HUES64 (cell line): Measurements from ENCODE around the gene CHPF.

Source experiments
- H3K27ac ChIP-seq: 2 replicates; pipeline ENCODE4 v1.7.0; 2013; ENCODE audit warnings: low read depth, low read length, inconsistent platforms
- H3K27me3 ChIP-seq: 2 replicates; pipeline ENCODE4 v1.6.1; 2013; ENCODE audit warnings: mild to moderate bottlenecking, low read length; ENCODE audit not compliant: insufficient read depth
- H3K36me3 ChIP-seq: 2 replicates; pipeline ENCODE4 v1.6.1; 2013; ENCODE audit warnings: mild to moderate bottlenecking, low read length; ENCODE audit not compliant: insufficient read depth
- H3K4me1 ChIP-seq: 2 replicates; pipeline ENCODE4 v1.6.1; 2013; ENCODE audit warnings: mild to moderate bottlenecking, low read length, moderate library complexity; ENCODE audit not compliant: insufficient read depth
- H3K4me3 ChIP-seq: 2 replicates; pipeline ENCODE4 v1.5.1; 2013; ENCODE audit warnings: mild to moderate bottlenecking, low read length, moderate library complexity
- H3K9ac ChIP-seq: 2 replicates; pipeline ENCODE4 v1.6.1; 2013; ENCODE audit warnings: mild to moderate bottlenecking, low read depth, low read length
- H3K9me3 ChIP-seq: 2 replicates; pipeline ENCODE4 v1.6.1; 2013; ENCODE audit warnings: low read depth, low read length; ENCODE audit not compliant: insufficient read depth
- WGBS: fragments of 150-250, 120-280 bp; methylation state at CpG from one replicate; pipeline ENCODE4 v1.1.7; 2013; ENCODE audit warnings: missing lambda C conversion rate; 5-methylcytosine and 5-hydroxymethylcytosine counted together

The CHPF gene

DNA sequence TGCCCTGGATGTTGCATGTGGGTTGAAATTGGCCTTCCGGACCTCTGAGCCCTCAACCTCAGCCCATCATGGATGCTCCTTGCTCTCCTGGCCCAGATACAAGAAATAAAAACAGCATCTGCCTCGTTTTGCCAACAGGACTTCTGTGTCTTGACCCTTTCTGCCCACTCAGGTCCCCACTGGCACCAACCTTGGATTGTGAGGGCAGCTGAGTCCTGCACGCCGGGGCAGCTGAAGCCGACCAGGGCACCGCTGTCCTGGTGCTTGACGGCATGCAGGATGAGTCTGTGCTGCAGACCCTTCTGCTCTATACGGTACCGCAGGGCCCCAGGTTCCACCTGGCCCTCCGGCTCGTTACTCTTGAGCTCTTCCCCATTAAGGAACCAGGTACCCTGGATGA is 23.0 kb upstream of the CHPF start:
- peak overlapping the region; percentile 99; the same call in 1 of the 2 replicates for H3K27ac ChIP-seq
- no peaks in the 10 kb centered on the region for H3K9me3 ChIP-seq
- H3K4me3 ChIP-seq = no peak overlapping the region
- WGBS = 84% methylated on average over 11 of the region's 11 CpGs
- peaks cover 13% of the 10 kb centered on the region for H3K27me3 ChIP-seq
- peaks cover 45% of the 10 kb centered on the region for H3K4me1 ChIP-seq
- no peak overlapping the region for H3K9ac ChIP-seq
- H3K36me3 ChIP-seq = peaks cover 53% of the 10 kb centered on the region

DNA sequence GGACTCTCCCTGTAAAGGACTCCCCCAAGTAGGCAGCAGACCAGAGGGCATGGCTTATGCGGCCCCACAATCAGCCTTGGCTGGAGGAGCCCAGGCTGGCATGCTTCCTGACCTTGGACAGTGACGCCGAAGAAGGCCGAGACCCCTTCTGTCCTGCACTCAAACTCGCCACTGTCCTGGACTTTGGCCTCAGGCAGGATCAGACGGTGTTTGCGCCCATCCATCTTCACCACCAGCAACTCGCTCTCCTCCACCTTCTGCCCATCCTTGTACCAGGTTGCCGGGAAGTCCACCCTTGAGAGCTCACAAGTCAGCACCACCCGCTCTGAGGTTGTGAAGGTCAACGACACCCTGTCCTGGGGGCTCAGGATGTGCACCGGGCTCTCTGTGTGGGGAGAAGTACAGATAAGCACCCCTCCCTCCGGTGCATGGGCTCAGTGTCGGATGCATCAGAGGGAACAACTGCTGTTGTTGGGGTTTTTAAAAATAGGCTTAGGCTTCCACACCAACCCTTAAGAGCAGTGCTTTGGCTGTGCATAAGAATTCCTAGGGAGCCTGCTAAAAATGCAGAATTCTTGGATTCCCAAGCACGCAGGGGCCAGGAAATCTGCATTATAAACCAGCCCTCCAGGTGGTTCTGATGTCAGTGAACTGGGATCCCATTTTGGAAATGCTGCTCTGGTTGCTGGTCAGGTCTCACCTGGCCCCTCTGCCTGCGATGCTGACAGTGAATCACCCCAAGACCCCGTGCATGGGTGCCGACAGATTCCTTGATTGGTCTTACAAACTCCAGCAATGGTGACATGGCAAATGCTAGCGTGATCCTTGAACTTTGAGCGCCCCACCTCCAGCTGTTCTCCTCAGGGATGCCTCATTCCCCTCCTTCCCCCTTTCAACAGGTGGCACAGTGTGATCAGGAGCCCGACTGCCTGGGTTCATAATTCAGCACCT is 21.8 kb upstream of the CHPF start:
- H3K4me3 ChIP-seq = peak overlapping the region; percentile 29
- peaks cover 53% of the 10 kb centered on the region for H3K36me3 ChIP-seq
- peak overlapping the region; percentile 99 for H3K27ac ChIP-seq
- H3K4me1 ChIP-seq = peaks cover 54% of the 10 kb centered on the region
- no peaks in the 10 kb centered on the region for H3K9me3 ChIP-seq
- 46% methylated on average over 21 of the region's 21 CpGs for WGBS
- peaks cover 11% of the 10 kb centered on the region for H3K27me3 ChIP-seq
- H3K9ac ChIP-seq = peak overlapping the region; percentile 68

DNA sequence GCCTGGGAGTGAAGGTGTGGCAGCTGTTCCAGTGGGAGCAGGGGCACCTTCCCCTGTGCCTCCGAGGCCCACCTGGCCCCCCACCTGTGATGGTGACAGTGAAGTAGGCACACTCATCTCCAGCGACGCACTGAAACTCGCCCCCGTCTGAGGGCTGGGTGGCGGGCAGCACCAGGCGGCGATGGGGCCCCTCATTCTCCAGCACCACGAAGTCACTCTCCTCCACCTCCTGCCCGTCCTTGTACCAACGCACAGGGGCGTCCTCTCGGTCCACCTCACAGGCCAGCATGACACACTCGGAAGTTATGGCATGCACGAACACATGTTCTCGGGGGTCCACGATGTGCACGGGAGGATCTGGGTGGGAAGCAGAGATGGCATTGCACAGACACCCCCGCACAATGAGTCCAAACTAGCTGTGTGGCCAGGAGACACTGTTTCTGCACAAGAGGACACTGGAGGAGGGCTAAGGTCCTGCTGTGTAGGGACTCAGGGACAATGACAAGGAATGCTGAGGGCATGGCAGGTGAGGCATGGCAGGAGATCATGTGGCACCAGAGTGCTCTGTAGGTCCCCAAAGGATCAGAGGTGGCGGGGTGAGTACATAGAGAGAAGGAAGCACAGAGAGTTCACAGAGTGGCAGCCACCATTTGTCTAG is 19.8 kb upstream of the CHPF start:
- Histone ChIP-seq H3K27ac (no peak overlapping the region), H3K27me3 (no peaks in the 10 kb centered on the region), H3K4me1 (peaks cover 53% of the 10 kb centered on the region), H3K9ac (no peak overlapping the region), H3K9me3 (no peaks in the 10 kb centered on the region), H3K4me3 (no peak overlapping the region), H3K36me3 (peaks cover 42% of the 10 kb centered on the region)
- 94% methylated on average over 20 of the region's 20 CpGs for WGBS

DNA sequence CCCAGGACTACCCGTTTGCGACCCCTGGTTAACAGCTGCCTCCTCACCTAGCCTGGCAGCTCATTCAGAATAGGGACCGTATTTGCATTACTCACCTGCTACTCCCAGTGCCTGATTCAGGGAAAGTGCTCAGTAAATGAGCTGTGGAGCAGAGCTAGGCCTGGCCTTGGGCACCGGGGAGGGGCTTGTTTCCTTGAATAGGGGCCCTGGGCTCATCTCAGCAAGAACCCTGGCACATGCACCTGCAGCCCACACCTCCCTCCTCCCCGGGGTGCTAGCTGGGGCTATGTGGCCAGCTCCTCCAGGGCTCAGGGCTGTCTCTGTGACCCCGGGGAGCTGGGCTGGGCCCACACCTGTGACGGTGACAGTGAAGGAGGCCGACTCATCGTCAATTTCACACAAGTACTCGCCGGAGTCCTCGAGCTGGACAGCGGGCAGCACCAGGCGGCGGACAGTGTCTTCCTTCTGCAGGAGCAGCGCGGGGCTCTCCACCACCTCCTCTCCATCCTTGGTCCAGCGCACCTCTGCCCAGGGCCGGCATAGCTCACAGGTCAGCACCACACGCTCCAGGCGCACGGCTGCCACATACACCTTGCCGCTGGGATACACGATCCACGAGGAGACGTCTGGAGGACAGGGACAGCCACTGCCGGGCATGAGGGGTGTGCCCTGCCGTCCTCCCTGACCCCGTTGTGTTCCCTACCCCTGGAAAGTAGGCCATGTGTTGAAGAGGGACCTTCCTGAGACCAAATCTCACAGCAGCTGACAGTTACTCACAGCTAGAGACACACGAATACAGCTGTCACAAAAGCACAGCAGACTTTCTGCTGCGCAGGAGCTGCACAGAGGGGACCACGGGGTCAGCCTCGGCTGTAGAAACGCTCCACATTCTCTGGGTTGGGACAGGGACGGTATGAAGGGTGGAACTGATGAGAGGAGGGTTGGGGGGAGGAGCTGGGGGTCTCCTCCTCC is 18.7 kb upstream of the CHPF start:
- H3K27me3 ChIP-seq = no peaks in the 10 kb centered on the region
- peaks cover 53% of the 10 kb centered on the region for H3K4me1 ChIP-seq
- peaks cover 32% of the 10 kb centered on the region for H3K36me3 ChIP-seq
- WGBS = 83% methylated on average over 35 of the region's 35 CpGs
- 0 out of 2 replicates have a peak overlapping the region, but pooled peaks have one; percentile 49 for H3K9ac ChIP-seq
- H3K9me3 ChIP-seq = no peaks in the 10 kb centered on the region
- no peak overlapping the region for H3K4me3 ChIP-seq
- peak overlapping the region; percentile 79 for H3K27ac ChIP-seq

DNA sequence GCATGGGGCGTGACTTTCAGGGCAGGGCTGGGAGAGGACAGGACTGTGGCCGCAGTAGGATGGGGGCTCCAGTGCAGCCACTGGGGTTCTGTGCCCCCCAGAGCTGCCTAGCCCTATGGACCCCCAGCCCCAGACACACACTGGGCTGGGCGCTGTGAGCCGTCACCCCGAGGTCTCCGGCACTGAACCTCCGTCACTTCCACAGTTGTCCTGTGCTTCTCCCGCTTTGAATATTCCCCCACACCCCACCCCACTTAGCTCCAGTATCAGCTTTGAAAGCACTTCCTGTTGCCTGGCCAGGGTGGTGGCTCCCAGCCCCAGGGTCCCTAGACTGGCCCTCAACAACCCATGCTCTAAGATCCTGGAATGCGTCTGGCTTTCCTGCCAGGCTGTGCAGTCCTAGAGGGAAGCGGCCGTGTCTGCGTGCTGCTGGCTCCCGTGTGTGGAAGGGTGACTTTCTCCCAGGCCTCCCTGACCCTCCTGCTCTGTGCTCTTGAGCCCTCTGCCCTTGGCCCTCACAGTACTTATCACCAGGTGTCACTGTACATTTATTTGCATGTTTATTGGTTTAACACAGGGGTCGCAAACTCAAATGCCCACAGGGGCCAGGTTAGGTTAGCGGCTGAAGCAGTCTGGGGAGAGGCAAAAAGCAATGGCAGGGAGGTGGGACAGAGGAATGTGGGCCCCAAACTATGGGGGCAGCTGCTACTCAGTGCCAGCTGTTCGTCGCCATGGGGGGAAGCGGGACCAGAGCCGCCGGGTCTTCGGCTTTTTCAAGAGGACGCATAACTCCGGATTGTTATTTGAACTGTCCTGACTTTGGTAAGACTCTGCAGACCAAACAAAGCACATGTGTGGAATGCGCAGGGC is 17.8 kb upstream of the CHPF start:
- H3K9me3 ChIP-seq = no peaks in the 10 kb centered on the region
- no peak overlapping the region for H3K4me3 ChIP-seq
- peak overlapping the region; percentile 79 for H3K27ac ChIP-seq
- H3K27me3 ChIP-seq = no peaks in the 10 kb centered on the region
- H3K9ac ChIP-seq = peak overlapping the region; percentile 49; the same call in 1 of the 2 replicates
- 73% methylated on average over 24 of the region's 24 CpGs for WGBS
- peaks cover 52% of the 10 kb centered on the region for H3K4me1 ChIP-seq
- peaks cover 28% of the 10 kb centered on the region for H3K36me3 ChIP-seq

DNA sequence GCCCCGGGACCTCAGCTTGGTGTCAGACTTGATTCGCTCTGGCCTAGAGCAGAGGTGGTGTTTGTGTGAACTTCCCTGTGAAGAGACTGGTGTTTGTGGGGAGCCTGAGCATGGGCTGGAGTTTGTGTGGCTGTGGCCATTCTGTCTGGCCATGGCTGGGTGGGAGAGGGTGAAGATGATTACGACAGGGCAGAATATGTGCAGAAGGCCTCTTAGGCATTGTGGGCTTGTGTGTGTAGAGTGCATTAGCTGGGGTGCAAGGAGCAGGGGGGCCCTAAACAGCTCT is 17.2 kb upstream of the CHPF start:
- peaks cover 30% of the 10 kb centered on the region for H3K36me3 ChIP-seq
- peaks cover 46% of the 10 kb centered on the region for H3K4me1 ChIP-seq
- peak overlapping the region; percentile 35 for H3K27ac ChIP-seq
- H3K27me3 ChIP-seq = no peaks in the 10 kb centered on the region
- no peak overlapping the region for H3K9ac ChIP-seq
- H3K9me3 ChIP-seq = no peaks in the 10 kb centered on the region
- 81% methylated on average over 3 of the region's 3 CpGs for WGBS
- no peak overlapping the region for H3K4me3 ChIP-seq

DNA sequence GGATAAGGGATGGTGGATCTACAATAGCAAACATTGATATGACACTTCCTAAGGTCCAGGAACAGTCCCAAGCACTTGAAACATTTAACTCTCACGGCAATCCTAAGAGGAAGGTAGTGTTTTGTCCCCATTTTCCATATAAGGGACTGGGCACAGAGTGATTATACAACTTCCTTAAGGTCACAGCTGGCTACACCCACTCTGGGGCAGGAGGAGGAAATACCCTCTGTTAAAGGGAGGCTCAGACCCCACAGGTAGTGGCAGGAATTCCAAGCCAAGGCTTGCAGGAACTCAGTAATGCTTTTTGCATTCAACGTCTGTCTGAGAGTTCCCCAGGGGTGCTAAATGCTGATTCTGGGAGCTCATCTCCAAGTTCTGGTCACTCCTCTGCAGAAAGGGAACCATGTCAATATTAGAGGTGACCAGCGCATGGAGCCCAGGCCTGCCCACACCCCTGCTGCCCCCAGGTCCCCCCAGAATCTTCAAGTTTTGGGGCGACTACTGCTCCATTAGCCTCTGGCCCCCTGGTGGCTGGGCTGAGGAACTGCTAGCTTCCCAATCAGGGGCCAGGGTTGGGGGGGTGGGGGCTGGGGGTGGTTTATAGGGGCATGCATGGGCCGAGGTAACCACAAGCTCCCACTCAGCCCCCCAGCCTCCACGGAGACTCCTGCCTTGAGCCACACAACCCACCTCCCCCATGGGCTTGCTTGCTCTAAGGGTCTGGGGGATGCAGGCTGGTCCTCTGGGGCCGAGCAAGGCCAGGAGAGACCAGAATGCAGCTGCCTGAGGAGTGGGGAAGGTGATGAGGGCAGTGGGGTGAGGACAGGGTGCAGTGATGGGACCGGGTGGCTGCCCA is 16.7 kb upstream of the CHPF start:
- H3K27ac ChIP-seq = peak overlapping the region; percentile 15; the same call in 1 of the 2 replicates
- H3K4me3 ChIP-seq = no peak overlapping the region
- 48% methylated on average over 5 of the region's 8 CpGs for WGBS
- H3K9ac ChIP-seq = no peak overlapping the region
- H3K4me1 ChIP-seq = peaks cover 41% of the 10 kb centered on the region
- no peaks in the 10 kb centered on the region for H3K9me3 ChIP-seq
- H3K27me3 ChIP-seq = no peaks in the 10 kb centered on the region
- peaks cover 30% of the 10 kb centered on the region for H3K36me3 ChIP-seq

DNA sequence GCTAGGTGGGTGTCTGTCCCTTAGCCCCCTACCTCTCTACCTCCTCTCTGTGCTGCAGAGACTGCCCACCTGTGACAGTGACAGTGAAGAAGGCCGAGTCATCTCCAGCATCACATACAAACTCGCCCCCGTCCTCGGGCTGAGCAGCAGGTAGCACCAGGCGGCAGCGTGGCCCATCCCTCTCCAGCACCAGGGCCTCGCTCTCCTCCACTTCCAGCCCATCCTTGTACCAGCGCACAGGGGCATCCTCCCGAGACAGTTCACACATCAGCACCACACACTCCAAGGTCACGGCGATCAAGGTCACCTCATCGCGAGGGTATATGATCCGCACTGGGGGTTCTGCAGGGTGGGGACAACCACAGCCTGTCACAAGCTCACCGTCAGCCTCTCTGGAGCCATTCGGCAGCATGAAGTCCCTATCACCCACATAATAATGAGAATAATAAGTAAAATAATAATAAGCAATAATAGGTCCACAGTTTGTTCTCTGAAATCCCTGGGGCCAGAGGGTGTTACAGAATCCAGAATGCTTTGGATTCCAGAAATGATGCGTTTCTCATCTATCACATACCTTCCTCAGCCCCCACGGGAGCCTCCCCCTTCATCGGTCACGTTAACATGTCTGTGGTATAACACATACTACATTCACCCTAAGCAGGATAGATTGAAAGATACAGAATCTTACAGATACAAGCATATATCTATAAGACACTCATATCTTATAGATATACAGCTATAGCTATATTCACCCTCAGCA is 15.7 kb upstream of the CHPF start:
- Histone ChIP-seq H3K9me3 (no peaks in the 10 kb centered on the region), H3K27ac (no peak overlapping the region), H3K4me1 (peaks cover 31% of the 10 kb centered on the region), H3K9ac (no peak overlapping the region), H3K27me3 (0 out of 2 replicates have a peak, but pooled peaks cover 3% of the 10 kb centered on the region), H3K4me3 (no peak overlapping the region), H3K36me3 (peaks cover 24% of the 10 kb centered on the region)
- 94% methylated on average over 19 of the region's 20 CpGs for WGBS
